ENCODE measurements around the gene SEL1L2.

SEL1L2 gene

DNA sequence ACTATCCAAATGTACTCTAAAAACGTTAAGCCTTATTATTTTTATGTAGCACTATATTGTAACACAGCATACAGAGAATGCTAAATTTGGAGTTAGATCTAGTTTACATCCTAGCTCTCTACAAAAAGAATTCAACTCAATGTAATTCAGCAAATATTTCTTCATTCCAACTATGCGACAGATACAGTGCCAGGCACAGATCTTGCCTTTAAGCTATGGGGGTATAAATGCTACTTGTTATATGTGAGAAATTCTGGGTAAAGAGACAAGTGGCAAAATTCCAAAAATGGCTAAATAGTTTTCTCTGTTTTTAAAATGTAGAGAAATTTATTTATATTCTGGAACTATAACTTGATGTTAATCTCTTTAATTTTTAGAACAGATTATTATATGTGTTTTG lies 63.2 kb downstream of the SEL1L2 start:
- no peak for DNase-seq

DNA sequence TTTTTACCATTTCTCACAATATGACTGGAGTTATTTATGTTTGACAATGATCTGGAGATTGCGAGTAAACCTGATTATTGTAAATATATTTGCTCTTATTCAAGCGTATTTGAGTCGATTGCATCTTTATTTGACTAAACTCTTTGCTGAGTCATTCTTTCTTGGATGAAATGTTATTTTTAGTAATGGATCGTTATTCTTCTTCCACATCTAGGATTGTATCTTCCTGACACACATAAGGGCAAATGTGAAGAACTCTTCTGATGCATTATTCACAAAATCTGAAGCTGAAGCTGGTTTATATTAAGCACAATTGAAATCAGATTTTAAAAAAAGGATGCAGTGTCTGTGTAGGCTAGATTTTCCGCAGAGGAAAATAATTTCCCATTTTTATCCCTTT lies 68.2 kb downstream of the SEL1L2 start:
- no peak for DNase-seq

DNA sequence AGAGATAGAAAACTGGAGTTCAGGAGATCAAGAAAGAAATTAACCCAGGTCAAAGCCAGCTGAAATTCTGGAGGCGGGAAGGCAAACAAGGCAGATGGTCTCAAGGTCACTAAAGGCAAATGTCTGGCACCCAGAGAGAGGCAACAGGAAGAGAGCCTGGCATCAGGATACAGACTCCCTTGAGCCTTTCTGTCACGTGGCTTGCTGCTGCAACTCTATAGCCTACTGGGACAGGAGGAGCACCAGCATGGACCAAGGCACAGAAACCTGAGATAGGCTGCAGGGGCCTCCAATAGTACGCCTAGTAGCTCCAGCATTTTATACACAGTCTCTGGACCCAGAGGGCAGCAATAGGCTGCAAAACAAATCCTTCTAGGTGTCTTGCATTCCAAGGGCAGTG lies 75.1 kb downstream of the SEL1L2 start:
- no peak for DNase-seq

DNA sequence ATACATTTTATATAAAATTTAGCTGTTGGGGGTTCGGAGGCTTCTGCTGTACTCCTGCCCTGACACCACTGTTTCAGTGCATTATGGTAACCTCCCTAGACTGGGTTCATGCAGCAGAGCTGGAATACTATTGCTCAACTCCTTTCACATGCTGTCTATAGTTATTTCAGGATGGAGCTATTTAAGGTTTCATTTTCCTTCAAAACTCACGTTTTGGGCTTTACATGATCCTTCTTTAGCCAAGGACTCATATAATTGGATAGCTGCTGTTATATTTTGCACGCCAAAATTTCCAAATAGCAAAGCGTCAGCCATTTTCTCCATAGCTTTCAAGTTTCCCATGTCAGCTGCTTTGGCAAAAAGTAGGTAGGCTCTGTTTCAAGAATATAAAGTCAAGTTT lies 76.8 kb downstream of the SEL1L2 start:
- no peak for DNase-seq

DNA sequence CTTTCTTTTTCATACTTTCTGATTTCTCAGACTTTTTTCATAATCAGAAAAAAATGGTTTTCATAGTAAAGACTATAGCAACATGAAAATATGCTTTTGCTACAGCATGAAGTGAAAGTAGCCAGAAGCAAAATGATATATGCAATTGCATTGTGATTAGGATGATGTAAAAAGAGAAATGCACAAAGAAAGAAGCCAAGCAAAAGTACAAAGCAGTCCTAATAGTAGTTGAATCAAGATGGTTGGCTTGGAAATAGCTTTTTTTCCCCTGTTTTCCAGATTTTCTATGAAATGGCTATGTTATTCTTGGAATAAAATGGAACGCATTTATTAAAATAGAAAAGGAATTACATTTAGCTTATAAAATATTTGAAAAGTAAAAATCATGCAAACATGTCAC lies 77.3 kb downstream of the SEL1L2 start:
- DNase-seq, result no peak

DNA sequence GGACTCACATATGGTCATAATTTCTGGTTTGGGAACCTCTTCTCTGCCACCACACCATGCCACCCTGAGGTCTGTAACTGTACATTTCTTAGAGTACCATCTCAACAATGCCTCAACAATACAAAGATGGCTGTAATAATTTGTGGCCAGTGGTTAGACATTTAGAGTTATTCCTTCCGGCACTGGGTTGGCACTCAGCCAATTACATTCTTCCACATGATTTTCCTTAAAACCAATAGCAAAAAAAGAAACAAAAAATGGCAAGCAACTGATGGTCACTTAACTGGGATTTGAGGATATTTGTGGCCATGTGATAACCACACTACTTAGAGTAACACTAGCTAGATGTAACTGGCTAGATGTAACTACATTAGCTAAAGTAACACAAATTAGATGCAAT lies 79.9 kb downstream of the SEL1L2 start:
- no peak for DNase-seq

DNA sequence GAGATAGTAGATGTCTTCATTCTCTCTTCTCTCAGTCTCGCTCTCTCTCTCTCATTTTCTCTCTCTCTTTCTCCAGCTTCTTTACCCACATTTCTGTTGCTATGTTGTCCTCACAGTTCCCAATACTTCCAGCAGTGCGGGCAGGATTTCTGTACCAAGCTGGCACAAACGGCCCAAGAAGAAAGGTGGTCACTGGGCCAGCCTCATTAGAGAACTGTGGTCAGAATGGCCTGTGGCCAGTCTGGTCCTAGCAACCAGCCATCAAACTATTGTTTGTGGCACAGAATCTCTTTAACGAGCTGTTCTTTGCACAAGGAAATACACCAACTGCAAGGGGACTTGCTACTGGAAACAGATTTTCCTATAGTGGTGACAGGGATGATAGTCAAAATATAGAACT lies 81.3 kb downstream of the SEL1L2 start:
- no peak for DNase-seq

DNA sequence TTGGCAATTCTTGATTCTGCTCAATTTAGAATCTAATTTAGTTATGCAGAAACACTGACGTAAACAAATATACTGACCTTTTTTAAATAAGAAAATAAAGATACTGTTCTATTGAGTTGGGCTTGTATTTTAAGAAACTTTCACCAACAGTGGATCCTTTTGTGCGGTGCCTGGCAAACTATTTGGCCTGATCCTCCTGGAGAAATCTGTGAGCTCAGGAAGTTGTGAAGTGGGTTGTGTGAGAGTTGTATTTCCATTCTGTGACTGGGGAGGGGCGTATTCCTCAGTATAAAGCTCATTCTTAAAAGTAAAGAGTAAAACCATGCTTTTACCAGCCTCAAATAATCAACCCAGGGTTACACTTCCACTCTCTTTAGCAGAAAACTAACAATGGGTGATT lies 85.6 kb downstream of the SEL1L2 start:
- no peak for DNase-seq

DNA sequence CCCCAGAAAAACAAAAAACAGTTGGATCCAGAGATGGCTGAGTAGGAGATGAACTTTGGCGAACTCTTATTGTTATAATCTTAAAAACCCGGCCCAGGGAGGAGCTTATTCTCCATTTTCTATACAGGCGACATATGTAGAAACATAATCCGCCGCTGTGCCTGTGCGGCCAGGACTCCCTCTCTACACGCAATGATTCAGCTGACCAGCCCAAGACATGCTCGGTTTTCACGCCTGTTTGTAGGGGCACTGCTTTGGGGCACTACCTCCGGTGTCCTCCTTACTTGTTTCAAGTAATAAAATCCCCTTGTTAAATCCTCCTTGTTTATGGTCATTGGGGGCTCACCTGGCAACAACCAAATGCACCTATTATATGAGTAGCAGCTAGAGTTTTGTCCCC lies 89.9 kb downstream of the SEL1L2 start:
- DNase-seq, result no peak

DNA sequence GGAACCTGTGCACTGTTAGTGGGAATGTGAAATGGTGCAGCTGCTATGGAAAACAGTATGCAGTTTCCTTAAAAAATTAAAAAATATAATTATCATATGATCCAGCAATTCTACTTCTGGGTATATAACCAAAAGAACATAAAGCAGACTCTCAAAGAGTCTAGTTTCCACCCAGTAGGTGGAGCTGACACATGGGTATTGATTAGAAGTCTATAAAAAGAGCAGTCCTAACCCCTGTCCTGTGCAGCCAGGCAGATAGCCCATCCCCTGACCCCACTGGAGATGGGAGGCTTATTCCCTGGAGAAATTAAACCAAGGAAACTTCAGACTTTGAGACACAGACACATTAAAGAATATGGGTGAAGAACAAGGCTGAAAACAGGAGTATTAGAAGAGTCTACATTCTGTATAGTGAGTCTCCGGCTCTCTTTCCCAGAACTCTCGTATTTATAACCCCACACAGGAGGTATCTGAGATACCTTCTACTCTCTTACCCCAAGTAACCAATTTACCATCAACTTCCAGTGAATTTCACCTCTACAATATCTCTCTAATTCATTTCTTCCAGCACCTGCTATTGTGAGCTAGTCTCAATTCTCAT lies 92.3 kb downstream of the SEL1L2 start:
- no peak for DNase-seq

DNA sequence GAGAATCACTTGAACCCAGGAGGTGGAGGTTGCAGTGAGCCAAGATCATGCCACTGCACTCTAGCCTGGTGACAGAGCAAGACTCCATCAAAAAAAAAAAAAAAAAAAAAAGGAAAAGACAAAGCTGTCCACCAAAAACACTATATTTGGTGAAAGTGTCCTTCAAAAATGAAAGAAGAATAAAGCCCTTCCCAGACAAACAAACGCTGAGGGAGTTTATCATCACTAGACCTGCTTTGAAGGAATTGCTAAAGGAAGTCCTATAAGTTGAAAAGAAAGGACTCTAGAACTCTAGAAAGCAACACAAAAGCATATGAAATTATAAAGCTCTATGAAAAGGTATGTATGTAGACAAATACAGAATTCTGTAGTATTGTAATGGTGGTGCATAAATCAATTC lies 98.8 kb downstream of the SEL1L2 start:
- no peak for DNase-seq

DNA sequence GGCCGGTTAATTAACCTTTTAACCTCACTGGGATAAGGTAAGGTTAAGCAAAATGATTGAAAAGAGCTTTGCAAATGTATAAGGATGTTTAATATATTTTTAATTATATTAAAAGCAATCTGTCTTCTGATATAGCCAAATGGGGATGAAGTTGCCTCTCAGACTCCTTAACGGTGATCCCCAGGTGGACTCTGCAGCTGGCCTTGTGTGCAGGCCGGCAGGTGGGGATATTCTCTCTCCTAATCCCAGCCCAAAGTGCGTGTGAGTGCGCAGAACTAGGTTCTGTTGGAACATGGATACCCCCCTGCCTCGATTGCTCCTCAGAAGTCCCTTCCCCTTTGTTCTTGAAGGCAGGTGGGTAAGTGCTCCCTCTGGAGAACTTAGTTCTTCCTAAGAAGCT lies 105.6 kb downstream of the SEL1L2 start:
- DNase-seq, result no peak

DNA sequence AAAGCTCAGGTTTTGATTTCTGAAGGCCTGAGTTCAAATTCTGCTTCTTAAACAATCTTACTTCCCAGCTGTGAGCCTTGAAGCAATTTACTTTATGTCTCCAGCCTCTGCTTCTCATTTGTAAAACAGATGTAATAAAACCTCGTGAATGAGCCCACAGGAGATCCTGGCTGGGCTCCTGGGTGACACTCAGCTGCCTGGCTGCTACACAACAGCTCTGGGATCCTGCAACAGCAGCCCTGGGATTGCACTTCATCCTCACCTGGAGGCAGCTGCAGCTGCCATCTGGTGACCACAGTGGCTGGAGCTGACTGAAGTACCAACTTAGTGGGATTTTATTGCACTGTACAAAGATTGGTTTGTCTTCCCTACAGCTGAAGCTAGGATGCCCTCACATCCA lies 107.0 kb downstream of the SEL1L2 start:
- DNase-seq, result no peak

DNA sequence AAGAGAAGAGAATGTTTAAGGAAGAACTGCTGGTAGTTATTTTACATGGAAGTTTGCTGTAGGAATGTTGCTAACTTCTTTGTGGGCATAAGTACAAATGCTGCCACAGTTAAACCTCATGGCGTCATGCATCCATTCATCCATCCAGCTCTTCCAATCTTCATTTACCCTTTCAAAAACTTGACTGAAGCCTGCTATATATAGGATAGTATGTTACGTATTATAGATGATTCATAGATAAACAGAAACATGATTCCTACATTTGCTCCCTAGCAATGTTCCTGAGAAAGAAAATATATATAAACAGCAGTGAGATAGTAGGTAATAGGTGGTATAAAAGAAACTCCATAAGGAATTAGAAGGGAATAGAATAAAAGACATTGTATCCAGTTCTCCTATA lies 111.8 kb downstream of the SEL1L2 start:
- DNase-seq, result no peak

DNA sequence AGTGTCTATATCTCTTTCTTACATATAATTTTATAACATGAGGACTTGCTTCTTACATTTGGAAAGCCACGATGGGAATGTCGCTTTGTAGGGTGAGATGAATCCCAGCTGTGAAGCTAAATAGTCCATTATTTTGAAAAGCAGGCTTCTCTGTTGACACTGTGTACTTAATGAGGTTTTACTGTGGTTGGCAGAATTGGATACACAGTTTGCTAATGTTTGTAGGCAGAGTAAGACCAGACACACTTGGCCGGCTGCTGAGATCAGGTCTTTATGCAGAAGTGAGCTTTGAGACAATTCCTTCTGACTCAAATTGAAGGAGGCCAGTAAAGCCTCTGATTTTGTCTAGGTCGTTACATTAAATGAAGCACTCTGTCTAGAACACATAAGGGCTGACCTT lies 112.6 kb downstream of the SEL1L2 start:
- no peak for DNase-seq

DNA sequence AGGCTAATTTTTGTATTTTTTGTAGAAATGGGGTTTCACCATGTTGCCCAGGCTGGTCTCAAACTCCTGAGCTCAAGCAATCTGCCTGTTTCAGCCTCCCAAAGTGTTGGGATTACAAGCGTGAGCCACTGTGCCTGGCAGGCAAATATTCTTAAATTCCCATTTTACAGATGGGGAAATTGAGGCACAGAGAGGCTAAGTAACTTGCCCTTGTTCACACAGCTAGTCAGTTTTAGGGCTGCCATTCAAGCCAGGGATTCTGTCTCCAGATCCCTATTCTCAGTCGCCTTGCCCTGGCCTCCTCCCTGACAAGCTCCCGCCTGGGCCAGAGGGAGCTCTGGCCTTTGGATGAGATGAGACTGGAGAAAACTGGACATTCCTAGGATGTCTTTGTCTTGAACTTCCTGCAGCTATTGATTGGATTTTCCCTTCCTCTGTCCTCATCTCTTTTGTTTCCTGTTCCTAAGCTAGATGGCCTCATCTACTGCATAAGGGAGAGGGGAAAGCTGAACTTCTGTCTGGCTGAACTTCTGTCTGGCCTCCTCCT lies 115.1 kb downstream of the SEL1L2 start:
- DNase-seq, result no peak

DNA sequence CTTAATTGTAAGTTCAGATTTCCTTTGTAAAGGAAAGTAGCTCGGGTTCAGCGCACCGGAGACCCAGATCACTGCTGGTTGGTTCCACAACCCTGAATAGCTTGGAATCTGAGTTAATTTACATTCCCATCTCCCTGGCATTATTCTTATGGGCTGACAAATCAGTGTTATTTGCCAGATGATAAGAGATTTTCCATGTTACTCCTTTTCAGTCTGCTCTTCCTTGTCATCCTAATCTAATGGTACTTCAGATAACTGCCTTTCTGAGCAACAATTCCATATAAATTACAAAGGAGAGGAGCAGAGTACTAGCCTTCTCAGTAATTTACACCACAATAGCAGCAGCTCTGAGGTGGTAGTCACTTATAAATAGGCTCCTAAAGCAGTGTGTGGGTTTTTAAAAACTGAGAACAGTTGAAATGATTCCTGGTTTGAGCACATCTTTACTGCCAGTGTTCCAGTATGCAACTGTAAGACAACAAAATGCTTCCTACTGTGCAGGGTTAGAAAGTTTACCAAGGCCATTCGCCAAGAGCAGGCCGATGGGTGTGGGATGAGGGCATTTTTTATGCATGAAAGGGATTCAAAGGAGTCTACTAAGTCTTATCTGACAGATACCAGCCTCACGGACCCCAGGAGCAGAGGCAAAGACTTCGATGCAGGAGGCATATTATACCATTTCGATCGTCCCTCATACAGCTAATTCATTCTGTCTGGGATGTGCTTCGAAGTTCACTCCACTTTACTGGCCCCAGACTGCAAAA lies 115.8 kb downstream of the SEL1L2 start:
- no peak for DNase-seq

DNA sequence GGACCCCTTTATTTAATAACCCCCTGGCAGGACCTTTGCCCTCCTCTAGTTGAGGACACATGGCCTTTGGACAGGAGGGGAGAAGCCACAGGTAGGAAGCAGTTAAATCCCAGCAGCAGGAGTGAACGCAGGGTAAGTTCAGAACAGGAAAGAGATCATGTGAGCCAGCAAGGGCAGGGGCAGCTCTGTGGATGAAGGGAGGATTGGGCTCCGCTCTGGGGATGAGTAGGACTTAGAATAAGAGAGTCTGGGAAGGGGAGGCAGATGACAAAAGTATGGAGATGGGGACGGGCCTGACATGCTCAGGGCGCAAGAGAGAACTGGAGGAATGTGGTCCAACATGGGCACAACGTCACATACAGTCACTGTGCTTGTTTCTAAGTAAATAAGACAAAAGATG lies 116.6 kb downstream of the SEL1L2 start:
- DNase-seq, result no peak

DNA sequence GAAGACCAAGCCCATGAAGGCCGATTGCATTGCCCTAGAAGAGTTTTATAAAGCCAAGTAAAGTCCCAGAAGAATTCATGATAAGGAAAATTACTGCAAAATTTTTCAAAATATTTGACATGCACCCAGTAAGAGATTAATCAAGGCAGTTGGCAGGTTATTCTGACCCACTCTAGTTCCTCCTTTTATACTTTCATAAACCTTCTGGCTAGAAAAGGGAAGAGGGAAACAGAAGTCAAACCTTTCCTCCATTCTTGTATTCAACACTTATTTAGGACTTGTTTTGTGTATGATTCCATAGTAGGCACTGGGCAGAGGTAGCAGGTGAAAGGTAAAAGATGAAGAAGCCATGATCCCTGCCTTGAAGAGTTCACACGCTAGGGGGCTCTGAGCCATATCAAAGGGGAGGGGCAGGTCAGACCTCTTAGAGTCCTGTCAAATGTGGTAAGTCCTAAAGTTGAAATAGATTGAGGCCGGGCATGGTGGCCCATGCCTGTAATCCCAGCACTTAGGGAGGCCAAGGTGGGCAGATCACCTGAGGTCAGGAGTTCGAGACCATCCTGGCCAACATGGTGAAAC lies 120.2 kb downstream of the SEL1L2 start:
- no peak for DNase-seq

DNA sequence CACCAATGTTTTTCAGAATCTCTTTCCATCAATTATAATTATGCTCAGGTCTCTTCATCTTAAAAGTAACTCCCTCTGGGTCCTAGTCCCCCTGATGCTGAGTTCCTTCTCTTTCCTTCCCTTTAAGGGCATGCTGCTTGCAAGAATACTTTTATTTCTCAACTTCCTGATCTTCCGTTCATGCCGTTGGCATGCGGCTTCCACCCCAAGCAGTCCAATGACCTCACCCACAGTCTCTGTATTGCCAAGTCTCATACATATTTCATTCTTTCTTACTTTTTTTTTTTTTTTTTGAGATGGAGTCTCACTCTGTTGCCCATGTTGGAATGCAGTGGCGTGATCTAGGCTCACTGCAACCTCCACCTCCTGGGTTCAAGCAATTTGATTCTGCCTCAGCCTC lies 122.1 kb downstream of the SEL1L2 start:
- no peak for DNase-seq

DNA sequence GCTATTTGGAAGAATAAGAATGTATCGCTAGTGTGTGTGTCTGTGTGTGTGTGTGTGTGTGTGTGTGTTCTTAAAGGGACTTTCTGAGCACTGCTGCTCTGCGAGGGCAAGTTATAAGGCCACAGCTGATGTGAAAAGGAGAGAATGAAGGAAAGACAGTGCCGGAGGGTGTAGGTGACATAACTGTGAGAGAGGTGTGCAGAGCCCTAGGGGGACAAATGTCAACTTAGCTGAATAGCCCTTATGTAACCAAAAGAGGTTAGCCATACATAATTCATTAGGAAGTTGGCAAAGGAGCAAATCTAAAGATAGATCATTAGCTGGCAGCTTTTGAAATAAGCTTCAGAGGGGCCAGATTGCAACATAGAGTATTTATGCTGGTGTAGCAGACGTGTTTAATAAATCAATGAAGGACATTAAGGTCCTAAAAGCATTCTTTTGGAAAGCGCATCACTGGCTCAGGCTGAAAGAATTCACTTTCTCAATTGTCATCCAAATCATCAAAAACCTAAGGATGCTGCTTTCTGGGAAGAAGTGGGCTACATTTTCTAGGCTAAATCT lies 124.5 kb downstream of the SEL1L2 start:
- DNase-seq, result no peak

DNA sequence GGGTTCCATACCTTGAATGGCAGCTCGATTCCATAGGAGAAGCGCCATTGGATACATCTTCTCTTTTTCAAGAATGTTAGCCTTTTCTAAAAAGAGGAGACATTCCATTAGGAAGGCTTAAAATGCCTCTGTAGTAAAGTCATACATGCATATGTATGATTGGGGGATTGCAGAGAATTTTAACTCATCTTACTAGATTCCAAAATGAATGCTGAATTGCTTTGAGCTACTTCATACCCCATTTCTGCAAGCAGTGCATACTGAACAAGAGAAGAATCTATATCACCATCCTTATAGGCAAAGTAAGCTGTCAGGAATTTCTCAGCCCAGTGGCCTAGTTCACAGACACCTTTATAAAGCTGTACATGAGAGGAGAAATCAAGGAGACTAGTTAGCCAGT lies 125.3 kb downstream of the SEL1L2 start:
- DNase-seq, result no peak

DNA sequence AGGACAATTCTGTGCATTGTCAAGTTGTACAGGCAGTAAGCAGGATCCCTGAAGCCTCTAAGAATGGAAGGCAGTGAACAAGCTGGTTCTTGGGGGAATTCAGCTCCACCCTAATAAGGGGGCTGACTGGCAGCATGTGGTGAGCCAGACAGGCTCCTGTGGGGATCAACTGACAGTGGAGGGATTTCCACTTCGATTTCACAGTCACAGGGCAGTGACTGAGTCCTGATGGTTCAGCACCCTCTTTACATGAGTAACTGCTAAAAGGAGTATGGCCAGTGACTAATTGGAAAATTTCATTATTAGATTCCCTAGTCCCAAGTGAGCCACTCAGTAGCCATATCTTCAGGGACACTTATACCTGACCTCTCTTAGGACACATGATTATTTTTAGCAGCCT lies 127.2 kb downstream of the SEL1L2 start:
- no peak for DNase-seq

DNA sequence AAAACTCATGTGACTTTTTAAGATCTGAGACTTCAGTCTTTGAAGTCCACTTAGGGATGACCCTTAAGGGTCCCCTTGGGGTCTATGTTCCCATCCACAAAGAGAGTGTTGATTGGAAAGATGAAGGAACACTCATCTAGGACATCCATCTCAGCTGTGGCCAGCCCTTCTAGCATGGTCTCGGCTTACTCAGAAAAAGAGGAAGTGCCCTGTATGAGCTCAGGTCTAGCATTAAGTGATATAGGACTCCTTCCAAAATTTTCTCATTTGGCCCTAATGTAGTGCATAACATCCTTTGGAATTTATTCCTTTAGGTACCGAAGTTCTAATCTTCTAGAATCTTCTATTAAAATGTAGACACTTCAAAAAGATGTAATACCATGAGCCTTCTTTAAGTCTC lies 128.2 kb downstream of the SEL1L2 start:
- no peak for DNase-seq

Measured in activated CD4-positive, alpha-beta T cell treated with anti-CD3 and anti-CD28 coated beads for 48 hours (primary cell).